Activated naive CD4-positive, alpha-beta T cell treated with anti-CD3 and anti-CD28 coated beads, Interleukin-2, amount 10 ng/mL, durations not matched to agents 7 days and 5 days (primary cell): Measurements from ENCODE around the gene PDSS2.
"Not testable (repeated sequence)": the region's sequence is repeated elsewhere in the genome, so short reads cannot be mapped to it uniquely, and the experiment has no call there.

Source experiments
- CTCF ChIA-PET: fragments of 350-600 bp; sonication (Branson Sonifier 250); formaldehyde crosslinking; loops from one replicate; lab custom pipeline; 2021; ENCODE audit warnings: antibody characterized with exemption; lab: Charles Lee
- DNase-seq: peaks from one replicate; pipeline ENCODE4 v3.0.0-alpha.2; 2020
- H3K27ac Mint-ChIP-seq: one replicate; pipeline ENCODE4 v1.8.0; 2021; ENCODE audit warnings: mild to moderate bottlenecking, moderate library complexity, mixed read lengths
- H3K27me3 Mint-ChIP-seq: one replicate; pipeline ENCODE4 v1.8.0; 2021; ENCODE audit warnings: mild to moderate bottlenecking, mixed read lengths
- H3K36me3 Mint-ChIP-seq: one replicate; pipeline ENCODE4 v1.8.0; 2021; ENCODE audit warnings: mixed read lengths
- H3K4me1 Mint-ChIP-seq: one replicate; pipeline ENCODE4 v1.8.0; 2021; ENCODE audit warnings: mixed read lengths
- H3K4me3 Mint-ChIP-seq: one replicate; pipeline ENCODE4 v1.8.0; 2021; ENCODE audit warnings: mild to moderate bottlenecking, moderate library complexity, mixed read lengths
- H3K9me3 Mint-ChIP-seq: one replicate; pipeline ENCODE4 v1.8.0; 2021; ENCODE audit warnings: mixed read lengths

Gene PDSS2

DNA sequence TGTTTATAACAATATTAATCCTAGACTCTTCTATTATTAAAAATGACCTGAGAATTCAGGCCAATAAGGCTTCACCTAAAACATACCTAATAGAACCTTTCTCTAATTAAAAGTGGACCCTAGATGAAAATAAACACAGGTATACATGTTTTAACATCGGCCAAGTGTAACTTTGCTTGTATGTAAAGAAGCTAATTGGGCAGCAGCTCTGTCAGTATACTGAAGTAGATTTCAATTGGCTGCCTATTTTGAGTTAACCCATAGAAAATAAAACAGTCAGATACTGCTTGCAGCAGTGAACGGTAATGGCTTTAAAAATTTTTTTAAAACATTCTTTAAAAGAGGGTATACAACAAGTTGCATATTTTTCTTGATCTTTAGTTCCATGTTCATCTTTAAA lies 67.3 kb downstream of the PDSS2 start:
- no peak overlapping the region for H3K27ac Mint-ChIP-seq
- CTCF ChIA-PET = no interaction called here
- peaks cover 17% of the 10 kb centered on the region for H3K36me3 Mint-ChIP-seq
- no peak overlapping the region for H3K4me3 Mint-ChIP-seq
- no peak for DNase-seq
- H3K4me1 Mint-ChIP-seq = no peaks in the 10 kb centered on the region
- H3K27me3 Mint-ChIP-seq = no peaks in the 10 kb centered on the region
- H3K9me3 Mint-ChIP-seq = peaks cover 10% of the 10 kb centered on the region

DNA sequence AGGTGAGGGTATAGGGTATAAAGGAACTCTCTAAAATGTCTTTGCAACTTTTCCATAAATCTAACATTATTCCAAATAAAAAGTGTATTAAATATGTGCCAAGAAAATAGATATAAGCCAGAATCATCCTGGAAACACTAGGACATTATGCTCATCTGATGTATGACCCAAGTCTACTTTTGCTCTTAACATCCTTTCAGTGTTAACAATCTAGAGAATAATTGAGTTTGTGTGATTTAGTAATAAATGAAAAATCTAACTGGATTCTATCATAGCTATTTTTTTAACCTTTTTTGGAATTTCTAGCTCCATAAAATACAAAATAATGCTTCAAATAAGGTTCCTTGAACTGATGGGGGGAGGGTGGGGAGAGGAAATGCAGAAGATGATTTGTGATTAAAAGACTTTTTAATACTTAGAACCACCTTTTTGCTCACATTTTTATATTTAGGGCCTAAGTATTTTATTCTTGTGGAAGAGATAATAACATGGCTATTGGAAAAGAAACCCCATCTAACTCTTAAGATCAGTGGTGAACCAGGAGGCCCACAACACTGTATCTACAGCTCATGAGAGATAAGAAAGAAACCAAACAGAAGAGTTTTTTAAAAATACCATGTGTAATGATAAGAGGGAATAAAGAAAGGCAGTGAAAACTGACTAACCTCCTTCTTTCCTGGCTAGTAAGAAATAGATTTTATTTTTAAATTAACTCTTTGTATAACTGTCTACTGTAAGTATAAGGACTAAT lies 68.5 kb downstream of the PDSS2 start:
- CTCF ChIA-PET = no interaction called here
- Mint-ChIP-seq H3K9me3 (peaks cover 6% of the 10 kb centered on the region), H3K36me3 (peaks cover 17% of the 10 kb centered on the region), H3K27ac (no peak overlapping the region), H3K4me1 (no peaks in the 10 kb centered on the region), H3K27me3 (no peaks in the 10 kb centered on the region), H3K4me3 (no peak overlapping the region)
- DNase-seq = no peak

DNA sequence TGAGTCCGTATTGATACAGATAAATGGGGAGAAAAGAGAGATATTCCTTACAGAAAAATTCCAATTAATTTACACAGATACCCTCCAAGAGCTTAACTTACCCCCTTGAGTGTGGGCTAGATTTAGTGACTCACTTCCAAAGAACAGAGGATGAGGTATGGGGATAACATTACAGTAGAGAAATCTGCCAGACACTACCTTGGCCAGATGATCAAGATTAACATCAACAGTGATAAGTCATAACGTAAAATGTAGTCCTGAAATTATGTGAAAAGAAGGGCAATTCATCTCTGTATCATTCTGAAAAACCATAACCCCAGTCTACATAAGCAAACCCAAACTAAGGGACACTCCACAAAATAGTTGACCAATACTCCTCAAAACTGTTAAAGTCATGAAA lies 69.3 kb downstream of the PDSS2 start:
- H3K27ac Mint-ChIP-seq = no peak overlapping the region
- H3K9me3 Mint-ChIP-seq = peaks cover 5% of the 10 kb centered on the region
- no peaks in the 10 kb centered on the region for H3K27me3 Mint-ChIP-seq
- H3K36me3 Mint-ChIP-seq = peaks cover 17% of the 10 kb centered on the region
- CTCF ChIA-PET = no interaction called here
- H3K4me1 Mint-ChIP-seq = no peaks in the 10 kb centered on the region
- no peak for DNase-seq
- H3K4me3 Mint-ChIP-seq = no peak overlapping the region

DNA sequence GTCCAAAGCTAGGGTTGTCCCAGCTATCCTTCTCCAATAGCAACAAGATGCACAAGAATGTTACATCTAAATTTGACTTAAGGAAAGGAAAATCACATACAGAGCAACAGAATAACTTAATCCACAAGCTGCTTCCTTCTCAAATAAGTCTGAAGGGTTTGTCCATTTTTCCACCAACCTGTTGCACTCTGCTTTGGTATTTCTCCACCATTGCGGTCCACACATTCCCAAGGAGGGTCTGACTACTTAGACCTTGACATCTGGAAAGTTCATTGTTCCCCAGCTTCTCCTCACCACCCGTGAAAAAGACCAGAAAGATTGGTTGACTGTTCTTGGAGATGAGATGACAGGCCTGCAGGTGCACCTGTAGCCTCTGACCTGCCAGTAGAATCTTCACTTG lies 72.5 kb downstream of the PDSS2 start:
- H3K27me3 Mint-ChIP-seq = no peaks in the 10 kb centered on the region
- no peaks in the 10 kb centered on the region for H3K9me3 Mint-ChIP-seq
- no peak overlapping the region for H3K4me3 Mint-ChIP-seq
- no peaks in the 10 kb centered on the region for H3K4me1 Mint-ChIP-seq
- DNase-seq = no peak
- CTCF ChIA-PET = no interaction called here
- H3K36me3 Mint-ChIP-seq = no peaks in the 10 kb centered on the region
- no peak overlapping the region for H3K27ac Mint-ChIP-seq

DNA sequence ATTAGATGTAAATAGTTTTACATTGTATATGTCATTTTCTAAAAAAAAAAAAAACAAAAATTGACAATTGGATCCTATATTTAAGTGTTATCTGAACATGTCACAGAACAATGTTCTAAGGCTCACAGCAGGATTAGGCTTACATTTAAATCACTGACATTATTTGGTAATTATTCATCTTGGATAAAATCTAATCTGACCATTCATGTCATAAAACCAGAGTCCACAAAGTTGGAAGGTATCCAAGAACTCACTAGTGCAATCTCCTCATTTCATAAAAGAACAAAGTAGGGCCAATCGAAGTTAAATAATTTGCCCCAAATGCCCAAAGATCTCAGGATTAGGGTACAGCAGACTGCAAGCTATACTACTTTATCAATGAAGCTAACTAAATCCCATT lies 73.0 kb downstream of the PDSS2 start:
- Mint-ChIP-seq H3K27me3 (no peaks in the 10 kb centered on the region), H3K36me3 (no peaks in the 10 kb centered on the region), H3K4me1 (no peaks in the 10 kb centered on the region), H3K4me3 (no peak overlapping the region), H3K9me3 (no peaks in the 10 kb centered on the region), H3K27ac (no peak overlapping the region)
- no peak for DNase-seq
- CTCF ChIA-PET = no interaction called here

DNA sequence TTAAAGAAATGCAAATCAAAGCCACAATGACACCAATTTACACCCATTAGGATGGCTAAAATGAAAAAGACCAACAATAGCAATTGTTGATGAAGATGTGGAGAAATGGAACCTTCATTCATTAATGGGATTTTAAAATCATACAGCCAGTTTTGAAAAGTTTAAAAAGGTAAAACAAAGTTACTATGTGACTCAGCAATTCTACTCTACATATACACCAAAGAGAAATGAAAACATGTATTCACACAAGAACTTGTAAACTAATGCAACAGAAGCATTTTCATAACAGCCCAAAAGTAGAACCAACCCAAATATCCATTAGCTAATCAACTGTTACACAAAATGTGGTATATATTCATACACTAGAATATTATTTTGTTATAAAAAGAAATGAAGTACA lies 75.7 kb downstream of the PDSS2 start:
- H3K9me3 Mint-ChIP-seq = peaks cover 2% of the 10 kb centered on the region
- H3K27ac Mint-ChIP-seq = no peak overlapping the region
- H3K36me3 Mint-ChIP-seq = no peaks in the 10 kb centered on the region
- H3K27me3 Mint-ChIP-seq = no peaks in the 10 kb centered on the region
- no peak overlapping the region for H3K4me3 Mint-ChIP-seq
- CTCF ChIA-PET = no interaction called here
- DNase-seq = no peak
- no peaks in the 10 kb centered on the region for H3K4me1 Mint-ChIP-seq

DNA sequence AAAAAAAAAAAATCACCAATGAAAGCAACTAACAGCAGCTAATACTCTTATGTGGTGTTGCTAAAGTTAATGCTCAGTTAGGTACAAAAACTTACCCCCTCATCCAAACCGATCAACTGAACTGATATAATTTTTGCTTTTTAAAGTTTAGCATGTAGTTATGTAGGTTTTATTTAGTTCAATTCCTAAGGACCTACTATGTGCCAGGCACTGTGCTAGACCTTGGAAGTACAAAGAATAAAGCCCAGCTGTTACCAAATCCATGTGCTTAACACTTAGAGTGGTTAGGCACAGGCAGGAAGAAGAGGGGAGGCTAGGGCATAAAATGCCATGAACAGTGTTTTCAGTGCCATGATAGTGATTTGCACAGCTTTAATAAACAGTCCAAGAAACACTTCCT lies 85.1 kb downstream of the PDSS2 start:
- DNase-seq = no peak
- H3K27me3 Mint-ChIP-seq = no peaks in the 10 kb centered on the region
- H3K9me3 Mint-ChIP-seq = peaks cover 4% of the 10 kb centered on the region
- no peak overlapping the region for H3K27ac Mint-ChIP-seq
- H3K36me3 Mint-ChIP-seq = peaks cover 6% of the 10 kb centered on the region
- H3K4me3 Mint-ChIP-seq = no peak overlapping the region
- CTCF ChIA-PET = no interaction called here
- no peaks in the 10 kb centered on the region for H3K4me1 Mint-ChIP-seq

DNA sequence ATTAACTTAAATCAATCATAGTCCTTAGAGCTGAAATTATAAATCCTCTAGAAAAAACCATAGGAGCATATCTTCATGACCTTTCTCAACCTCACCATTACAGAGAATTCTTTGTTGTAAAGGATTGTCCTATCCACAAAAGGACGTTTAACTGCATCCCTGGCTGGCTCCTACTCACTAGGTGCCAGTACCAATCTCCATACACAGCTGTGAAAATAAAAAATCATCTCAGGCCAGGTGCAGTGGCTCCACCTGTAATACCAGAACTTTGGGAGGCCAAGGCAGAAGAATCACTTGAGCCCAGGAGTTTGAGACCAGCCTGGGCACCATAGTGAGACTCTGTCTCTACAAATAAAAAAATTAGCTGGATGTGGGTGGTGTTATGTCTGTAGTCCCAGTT lies 89.9 kb downstream of the PDSS2 start:
- Mint-ChIP-seq H3K9me3 (no peaks in the 10 kb centered on the region), H3K27me3 (no peaks in the 10 kb centered on the region), H3K4me3 (no peak overlapping the region), H3K27ac (no peak overlapping the region), H3K36me3 (no peaks in the 10 kb centered on the region), H3K4me1 (no peaks in the 10 kb centered on the region)
- no peak for DNase-seq
- CTCF ChIA-PET = no interaction called here

DNA sequence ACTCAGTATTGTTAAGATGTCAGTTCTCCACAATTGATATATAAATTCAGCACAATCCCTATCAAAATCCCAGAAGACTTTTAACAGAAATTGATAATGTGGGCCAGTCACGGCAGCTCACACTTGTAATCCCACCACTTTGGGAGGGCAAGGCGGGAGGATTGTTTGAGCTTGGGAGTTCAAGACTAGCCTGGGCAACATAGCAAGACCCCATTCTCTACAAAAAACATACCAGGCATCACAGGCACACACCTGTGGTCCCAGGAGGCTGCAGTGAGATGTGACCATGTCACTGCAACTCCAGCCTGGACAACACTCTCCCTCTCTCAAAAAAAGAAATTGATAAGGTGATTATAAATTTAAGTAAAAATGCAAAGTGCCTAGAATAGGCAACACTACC lies 90.9 kb downstream of the PDSS2 start:
- peaks cover 4% of the 10 kb centered on the region for H3K36me3 Mint-ChIP-seq
- no peak for DNase-seq
- no peaks in the 10 kb centered on the region for H3K4me1 Mint-ChIP-seq
- no peak overlapping the region for H3K4me3 Mint-ChIP-seq
- no peak overlapping the region for H3K27ac Mint-ChIP-seq
- CTCF ChIA-PET = no interaction called here
- no peaks in the 10 kb centered on the region for H3K27me3 Mint-ChIP-seq
- H3K9me3 Mint-ChIP-seq = peaks cover 3% of the 10 kb centered on the region

DNA sequence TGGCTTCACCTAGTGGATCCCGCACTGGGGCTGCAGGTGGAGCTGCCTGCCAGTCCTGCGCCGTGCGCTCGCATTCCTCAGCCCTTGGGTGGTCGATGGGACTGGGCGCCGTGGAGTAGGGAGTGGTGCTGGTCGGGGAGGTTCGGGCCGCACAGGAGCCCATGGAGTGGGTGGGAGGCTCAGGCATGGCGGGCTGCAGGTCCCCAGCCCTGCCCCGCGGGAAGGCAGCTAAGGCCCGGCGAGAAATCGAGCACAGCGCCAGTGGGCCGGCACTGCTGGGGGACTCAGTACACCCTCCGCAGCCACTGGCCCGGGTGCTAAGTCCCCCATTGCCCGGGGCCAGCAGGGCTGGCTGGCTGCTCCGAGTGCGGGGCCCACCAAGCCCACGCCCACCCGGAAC lies 95.2 kb downstream of the PDSS2 start:
- H3K36me3 Mint-ChIP-seq = peaks cover 16% of the 10 kb centered on the region
- H3K4me3 Mint-ChIP-seq, DNase-seq, H3K27ac Mint-ChIP-seq, H3K27me3 Mint-ChIP-seq, H3K9me3 Mint-ChIP-seq, CTCF ChIA-PET, H3K4me1 Mint-ChIP-seq: not testable (repeated sequence)

DNA sequence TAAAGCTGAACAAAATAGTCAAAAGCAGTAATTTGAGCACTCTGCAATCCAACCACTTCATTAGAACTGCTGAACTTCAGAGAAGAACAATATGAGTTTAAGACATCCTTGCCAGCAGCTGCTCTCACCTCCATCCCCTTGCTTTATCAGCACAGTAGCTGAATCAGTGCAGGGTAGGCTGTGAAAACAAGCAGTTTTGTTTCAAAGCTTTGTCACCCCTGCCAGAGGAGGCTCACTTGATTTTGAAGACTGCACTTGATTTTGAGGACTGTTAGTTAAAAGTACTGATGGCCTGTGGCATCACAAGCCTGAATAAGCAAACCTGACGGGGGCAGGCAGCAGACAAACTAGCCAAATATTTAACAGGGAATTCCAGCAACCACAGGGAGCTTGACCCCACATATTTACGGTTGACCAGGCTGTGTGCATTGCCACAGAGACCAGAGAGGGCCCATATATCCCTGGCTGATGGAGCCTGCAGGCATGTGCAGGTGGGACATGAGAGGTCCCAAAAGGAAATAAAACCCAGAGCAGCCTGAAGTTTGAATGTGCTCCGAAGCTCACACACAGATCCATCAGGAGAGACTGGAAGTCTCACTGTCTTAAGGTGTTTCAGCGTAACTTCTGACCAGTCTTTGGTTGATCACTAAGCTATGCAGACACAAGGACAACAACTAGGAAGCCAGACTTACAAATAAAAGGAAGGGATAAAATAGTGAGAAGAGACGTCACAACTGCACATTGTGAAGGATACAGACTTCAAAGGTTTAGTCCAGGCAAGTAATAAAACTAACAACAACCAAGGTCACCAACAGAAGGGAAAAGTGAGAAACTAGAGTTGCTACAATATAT lies 97.4 kb downstream of the PDSS2 start:
- Mint-ChIP-seq H3K36me3 (peaks cover 16% of the 10 kb centered on the region), H3K27me3 (no peaks in the 10 kb centered on the region), H3K27ac (no peak overlapping the region), H3K4me1 (no peaks in the 10 kb centered on the region), H3K4me3 (no peak overlapping the region), H3K9me3 (peaks cover 10% of the 10 kb centered on the region)
- CTCF ChIA-PET = no interaction called here
- no peak for DNase-seq

DNA sequence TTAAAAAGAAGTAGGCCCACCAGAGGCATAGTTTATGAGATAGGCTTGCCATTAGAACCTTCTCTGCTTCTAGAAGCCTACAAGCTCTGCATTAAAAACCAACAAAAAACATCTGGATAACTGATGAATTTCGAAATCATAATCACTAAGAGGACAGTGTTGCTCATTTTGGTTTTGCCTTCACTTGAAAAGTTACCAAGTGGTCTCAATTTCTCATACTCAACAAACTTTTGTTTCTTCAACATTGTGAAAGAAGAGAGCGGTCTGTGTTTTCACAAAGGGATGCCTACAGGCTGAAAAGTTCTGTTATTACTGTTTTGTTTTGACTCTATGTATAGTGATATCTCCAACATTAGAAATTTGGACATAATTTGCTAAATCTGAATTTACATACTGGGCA lies 98.9 kb downstream of the PDSS2 start:
- Mint-ChIP-seq H3K4me3 (no peak overlapping the region), H3K9me3 (peaks cover 10% of the 10 kb centered on the region), H3K36me3 (peaks cover 16% of the 10 kb centered on the region), H3K4me1 (no peaks in the 10 kb centered on the region), H3K27me3 (no peaks in the 10 kb centered on the region), H3K27ac (no peak overlapping the region)
- DNase-seq = no peak
- CTCF ChIA-PET = no interaction called here

DNA sequence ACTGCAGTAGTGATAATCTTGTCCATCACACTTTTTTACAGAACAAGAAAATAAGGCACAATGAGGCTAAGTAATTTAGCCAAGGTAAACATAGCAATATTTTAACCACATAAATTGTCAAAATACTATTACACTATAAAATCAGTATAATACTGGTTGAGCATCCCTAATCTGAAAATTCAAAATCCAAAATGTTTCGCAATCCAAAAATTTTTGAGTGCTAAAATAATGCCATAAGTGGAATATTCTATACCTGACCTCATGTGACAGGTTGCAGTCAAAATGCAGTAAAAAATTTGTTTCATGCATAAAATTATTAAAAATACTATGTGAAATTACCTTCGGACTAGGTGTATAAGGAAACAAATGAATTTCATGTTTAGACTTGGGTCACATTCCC lies 101.5 kb downstream of the PDSS2 start:
- Mint-ChIP-seq H3K4me3 (no peak overlapping the region), H3K27ac (no peak overlapping the region), H3K4me1 (no peaks in the 10 kb centered on the region), H3K9me3 (peaks cover 1% of the 10 kb centered on the region), H3K36me3 (peaks cover 7% of the 10 kb centered on the region), H3K27me3 (no peaks in the 10 kb centered on the region)
- no peak for DNase-seq
- CTCF ChIA-PET = no interaction called here

DNA sequence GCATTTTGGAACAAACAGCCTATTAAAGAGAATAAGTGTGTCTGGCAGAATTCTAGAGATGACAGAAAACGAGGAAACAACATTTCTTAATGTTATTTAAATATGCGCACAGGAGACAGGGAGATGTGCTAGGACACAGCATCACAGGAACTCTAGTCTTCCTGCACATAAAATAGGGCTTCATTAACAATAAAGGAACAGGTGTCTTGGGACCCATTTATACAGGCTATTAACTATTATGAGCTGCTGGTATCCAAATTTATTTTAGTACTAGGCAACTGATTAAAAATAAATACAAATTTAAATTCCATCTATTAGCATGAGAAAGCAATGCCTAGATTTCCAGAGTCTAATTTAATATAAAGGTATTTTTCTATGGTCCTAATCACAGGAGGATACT lies 102.3 kb downstream of the PDSS2 start:
- Mint-ChIP-seq H3K4me1 (no peaks in the 10 kb centered on the region), H3K9me3 (no peaks in the 10 kb centered on the region), H3K27ac (no peak overlapping the region), H3K36me3 (peaks cover under 1% of the 10 kb centered on the region), H3K27me3 (no peaks in the 10 kb centered on the region), H3K4me3 (no peak overlapping the region)
- CTCF ChIA-PET = no interaction called here
- DNase-seq = no peak

DNA sequence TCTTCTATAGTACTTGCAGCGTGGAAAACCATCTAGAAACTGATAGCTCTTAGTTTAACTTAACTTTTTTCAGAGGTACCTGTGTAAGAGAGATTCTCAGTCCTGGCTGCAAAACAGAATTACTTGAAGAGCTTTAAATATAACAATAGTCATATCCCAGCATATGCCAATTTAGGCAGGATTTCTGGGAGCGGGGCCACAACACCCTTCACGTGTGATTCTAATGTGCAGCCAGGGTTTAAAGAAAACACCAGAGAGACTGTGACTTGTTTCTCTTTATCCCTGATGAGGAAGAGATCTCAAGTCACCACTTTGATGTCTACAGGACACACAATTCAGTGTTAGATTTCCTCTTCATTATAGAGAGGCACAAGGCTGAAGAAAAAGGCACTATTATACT lies 103.7 kb downstream of the PDSS2 start:
- DNase-seq = no peak
- no peaks in the 10 kb centered on the region for H3K4me1 Mint-ChIP-seq
- no peak overlapping the region for H3K27ac Mint-ChIP-seq
- CTCF ChIA-PET = no interaction called here
- no peak overlapping the region for H3K4me3 Mint-ChIP-seq
- no peaks in the 10 kb centered on the region for H3K9me3 Mint-ChIP-seq
- H3K36me3 Mint-ChIP-seq = no peaks in the 10 kb centered on the region
- H3K27me3 Mint-ChIP-seq = no peaks in the 10 kb centered on the region
